A549 (cell line): ENCODE results near the gene CCDC171.

Source experiments
- EP300 ChIP-seq, 2 experiments: fragments of >200 bp; sonication (Bioruptor Twin); formaldehyde crosslinking; IDR thresholded peaks; 2 replicates in 1 of 2; 3 replicates in 1 of 2; pipeline ENCODE4 v1.6.1; 2016 to 2017
- JUNB ChIP-seq: fragments of >200 bp; sonication (Bioruptor Twin); formaldehyde crosslinking; IDR thresholded peaks from 2 replicates; pipeline ENCODE4 v1.6.1; 2016
- POLR2A ChIP-seq: IDR thresholded peaks from 2 replicates; pipeline ENCODE4 v1.6.1; 2012; ENCODE audit warnings: mild to moderate bottlenecking, low read length
- RAD21 ChIP-seq, 2 experiments: fragments of >200 bp in 1 of 2; sonication (Bioruptor Twin) in 1 of 2; formaldehyde crosslinking in 1 of 2; IDR thresholded peaks in 1 of 2; conservative IDR thresholded peaks in 1 of 2; 2 replicates in 1 of 2; 3 replicates in 1 of 2; pipeline ENCODE4 v1.6.1; 2012 to 2018; ENCODE audit warnings: inconsistent platforms in 1 of 2
- ZFP36 ChIP-seq: fragments of 450-650 bp; IDR thresholded peaks from 2 replicates; pipeline ENCODE4 v1.6.1; 2014; ENCODE audit warnings: borderline replicate concordance; ENCODE audit not compliant: partially characterized antibody

GRCh38 chr9:16000811-16001210 is 448.0 kb downstream of the CCDC171 start:
- TF ChIP-seq RAD21 (conservative IDR thresholded peaks at IDR 0.05 in 1 of 2, IDR thresholded peaks at IDR 0.05 in 1 of 2) (no peak), POLR2A (no peak), JUNB (no peak), EP300 (IDR thresholded peaks at IDR 0.05) (no peak), ZFP36 (no peak)
